Body of pancreas (tissue), 4 donors: ENCODE data around the gene TXNDC11. TPM values are rescaled to one million over a fixed set of nuclear protein-coding genes. Genes with fewer than 3 reads are reported as not detected.

Experiments used
- ATAC-seq: fragments of 150-250 bp; one replicate; pipeline ENCODE4 v1.9.1; 2016
- DNase-seq, 4 donors: peaks; one replicate each; pipeline ENCODE4 v3.0.0-alpha.2; 2019
- H3K27ac ChIP-seq, 4 donors: fragments of 200-600 bp; sonication (generic); 1 replicate in 3 of 4; 2 replicates in 1 of 4; pipeline versions ENCODE4 v1.5.1 to v1.6.1; 2016 to 2019; ENCODE audit warnings: mild to moderate bottlenecking in 1 of 4, mixed read lengths in 1 of 4, moderate library complexity in 1 of 4
- H3K27me3 ChIP-seq, 2 donors: fragments of 200-600 bp; sonication (generic); one replicate each; pipeline ENCODE4 v1.6.0; 2016; ENCODE audit warnings: mild to moderate bottlenecking in 1 of 2
- H3K36me3 ChIP-seq, 2 donors: fragments of 200-600 bp; sonication (generic); replicated peaks in 1 of 2; 2 replicates each; pipeline ENCODE4 v1.5.1; 2016; ENCODE audit warnings: low read depth in 2 of 2; ENCODE audit not compliant: insufficient read depth in 1 of 2
- H3K4me1 ChIP-seq: fragments of 200-600 bp; sonication (generic); one replicate; pipeline ENCODE4 v1.6.0; 2016
- H3K4me3 ChIP-seq, 2 donors: fragments of 200-600 bp; sonication (generic); 1 replicate in 1 of 2; 2 replicates in 1 of 2; pipeline ENCODE4 v1.5.1; 2016 to 2019
- H3K9me3 ChIP-seq, 3 donors: fragments of 200-600 bp; sonication (generic); 1 replicate in 2 of 3; 2 replicates in 1 of 3; pipeline ENCODE4 v1.5.1; 2016
- CTCF ChIP-seq, 7 experiments: fragments of 450-650 bp in 4 of 7; fragments of 200-600 bp in 3 of 7; sonication (generic) in 3 of 7; IDR thresholded peaks; one replicate each; pipeline ENCODE4 v1.5.1; 2016 to 2019; ENCODE audit warnings: antibody characterized with exemption in 7 of 7
- POLR2A ChIP-seq, 3 donors: fragments of 450-650 bp; IDR thresholded peaks; one replicate each; pipeline ENCODE4 v1.6.1; 2016; ENCODE audit warnings: antibody characterized with exemption in 3 of 3, mild to moderate bottlenecking in 2 of 3
- WGBS, 2 donors: methylation state at CpG; one replicate each; pipeline ENCODE4 v1.1.5; 2017; 5-methylcytosine and 5-hydroxymethylcytosine counted together
- intact Hi-C: fragments of 100-400 bp; cut with DNase I; formaldehyde crosslinking; loops from one replicate; pipeline ENCODE4 v1.15.1; 2023
- total RNA-seq, 2 donors: library from RNA; depleted of rRNA; stranded (reverse); fragments of >200 nt; gene quantifications; one replicate each; pipeline ENCODE4 v1.1.0, GENCODE V29; 2016

Gene TXNDC11
- total RNA-seq, 2 donors from 2014 or later, result 38.4 to 90.3 TPM

GRCh38 chr16:11721781-11722467 lies 20.7 kb downstream of the TXNDC11 start:
- Histone ChIP-seq H3K9me3 (no peaks in the 10 kb centered on the region), H3K27me3 (no peaks in the 10 kb centered on the region), H3K36me3 (peaks cover 9 to 12% of the 10 kb centered on the region in 2 donors), H3K27ac (peak overlapping the region in 3 of 4 donors; percentile 7 to 28 (median 21)), H3K4me1 (peaks cover 77% of the 10 kb centered on the region), H3K4me3 (no peak overlapping the region)
- 36 to 57% methylated on average over 4 of the region's 4 CpGs for WGBS, 2 donors
- intact Hi-C loops, result no loop called here
- TF ChIP-seq CTCF (IDR thresholded peaks at IDR 0.05) (no peak), POLR2A (IDR thresholded peaks at IDR 0.05) (no peak)
- ATAC-seq (no peak), DNase-seq (no peak)

GRCh38 chr16:11719762-11720161 lies 22.9 kb downstream of the TXNDC11 start:
- Histone ChIP-seq H3K4me3 (no peak overlapping the region), H3K9me3 (no peaks in the 10 kb centered on the region), H3K27ac (peak overlapping the region in 2 of 4 donors; percentile 9 to 77), H3K4me1 (peaks cover 77% of the 10 kb centered on the region), H3K27me3 (no peaks in the 10 kb centered on the region), H3K36me3 (peaks cover 9 to 12% of the 10 kb centered on the region in 2 donors)
- ATAC-seq (no peak), DNase-seq (no peak)
- 94 to 98% methylated on average over 4 of the region's 4 CpGs for WGBS, 2 donors
- intact Hi-C loops, result no loop called here
- no peak for TF ChIP-seq POLR2A (IDR thresholded peaks at IDR 0.05)

GRCh38 chr16:11719171-11719570 lies 23.5 kb downstream of the TXNDC11 start:
- H3K4me3 ChIP-seq, result no peak overlapping the region
- peaks cover 78% of the 10 kb centered on the region for H3K4me1 ChIP-seq
- no peak for TF ChIP-seq POLR2A (IDR thresholded peaks at IDR 0.05)
- no peak for TF ChIP-seq CTCF (IDR thresholded peaks at IDR 0.05)
- peak overlapping the region in 2 of 4 donors; percentile 24 to 77 for H3K27ac ChIP-seq
- ATAC-seq (no peak), DNase-seq (no peak)
- H3K9me3 ChIP-seq, result no peaks in the 10 kb centered on the region
- H3K36me3 ChIP-seq, result peaks cover 9 to 12% of the 10 kb centered on the region in 2 donors
- no peaks in the 10 kb centered on the region for H3K27me3 ChIP-seq
- intact Hi-C loops, result no loop called here

GRCh38 chr16:11717811-11718210 lies 24.8 kb downstream of the TXNDC11 start:
- Histone ChIP-seq H3K9me3 (no peaks in the 10 kb centered on the region), H3K4me3 (no peak overlapping the region), H3K36me3 (peaks cover 9 to 12% of the 10 kb centered on the region in 2 donors), H3K4me1 (peaks cover 65% of the 10 kb centered on the region), H3K27ac (peak overlapping the region in 1 of 4 donors; percentile 77), H3K27me3 (no peaks in the 10 kb centered on the region)
- no peak for ATAC-seq
- DNase-seq, result no peak
- TF ChIP-seq CTCF (IDR thresholded peaks at IDR 0.05) (no peak), POLR2A (IDR thresholded peaks at IDR 0.05) (no peak)
- intact Hi-C loops, result no loop called here
- 53 to 69% methylated on average over 5 of the region's 5 CpGs for WGBS, 2 donors

- peak in 1 of 3 donors; percentile 13 for TF ChIP-seq POLR2A (IDR thresholded peaks at IDR 0.05)
- TF ChIP-seq CTCF (IDR thresholded peaks at IDR 0.05), result no peak
- ATAC-seq, result peak; percentile 70
- Histone ChIP-seq H3K4me1 (peaks cover 65% of the 10 kb centered on the region), H3K4me3 (no peak overlapping the region), H3K27ac (peak overlapping the region; percentile 15 to 77 (median 60)), H3K36me3 (peaks cover 7 to 12% of the 10 kb centered on the region in 2 donors), H3K9me3 (no peaks in the 10 kb centered on the region), H3K27me3 (no peaks in the 10 kb centered on the region)
- peak in 1 of 4 donors; percentile 32 for DNase-seq
- intact Hi-C loops, result no loop called here
Observed at GRCh38 chr16:11716336-11716735, 26.3 kb downstream of the TXNDC11 start.
